ENCODE results near the gene OXNAD1. TPM values are rescaled to one million over a fixed set of nuclear protein-coding genes. Genes with fewer than 3 reads are reported as not detected.

Gene OXNAD1
- total RNA-seq, 1 donor from 2014 or later: 17.6 TPM

DNA sequence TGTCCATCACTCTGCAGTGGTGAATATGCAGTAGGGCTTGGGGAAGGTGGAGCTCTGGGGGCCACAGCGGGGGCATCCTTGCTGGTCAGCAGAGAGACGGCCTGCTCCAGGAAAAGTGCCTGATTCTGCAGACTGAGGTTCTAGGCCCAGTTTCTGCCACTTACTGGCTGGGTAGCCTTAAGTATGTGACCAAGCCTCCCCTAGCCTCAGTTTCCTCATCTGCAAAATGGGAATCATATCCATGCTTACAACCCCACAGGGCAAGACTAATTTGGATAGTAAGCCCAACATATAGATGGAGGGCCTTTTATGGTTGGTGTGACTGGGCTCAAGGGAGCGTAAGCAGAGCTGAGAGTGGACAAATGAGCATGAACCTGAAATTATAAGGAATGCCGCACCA lies 60.8 kb downstream of the OXNAD1 start:
- no peak for FAIRE-seq
- peaks cover 3% of the 10 kb centered on the region for H3K36me3 ChIP-seq (ENCODE audit: control insufficient read depth, insufficient read depth, low read length)
- H3K4me3 ChIP-seq (ENCODE audit: low read depth, low read length): no peak overlapping the region
- DNase-seq (ENCODE audit: low read depth): no peak
- no peaks in the 10 kb centered on the region for H3K27me3 ChIP-seq (ENCODE audit: control insufficient read depth, insufficient read depth, low read length)
- TF ChIP-seq, protein P1, sequence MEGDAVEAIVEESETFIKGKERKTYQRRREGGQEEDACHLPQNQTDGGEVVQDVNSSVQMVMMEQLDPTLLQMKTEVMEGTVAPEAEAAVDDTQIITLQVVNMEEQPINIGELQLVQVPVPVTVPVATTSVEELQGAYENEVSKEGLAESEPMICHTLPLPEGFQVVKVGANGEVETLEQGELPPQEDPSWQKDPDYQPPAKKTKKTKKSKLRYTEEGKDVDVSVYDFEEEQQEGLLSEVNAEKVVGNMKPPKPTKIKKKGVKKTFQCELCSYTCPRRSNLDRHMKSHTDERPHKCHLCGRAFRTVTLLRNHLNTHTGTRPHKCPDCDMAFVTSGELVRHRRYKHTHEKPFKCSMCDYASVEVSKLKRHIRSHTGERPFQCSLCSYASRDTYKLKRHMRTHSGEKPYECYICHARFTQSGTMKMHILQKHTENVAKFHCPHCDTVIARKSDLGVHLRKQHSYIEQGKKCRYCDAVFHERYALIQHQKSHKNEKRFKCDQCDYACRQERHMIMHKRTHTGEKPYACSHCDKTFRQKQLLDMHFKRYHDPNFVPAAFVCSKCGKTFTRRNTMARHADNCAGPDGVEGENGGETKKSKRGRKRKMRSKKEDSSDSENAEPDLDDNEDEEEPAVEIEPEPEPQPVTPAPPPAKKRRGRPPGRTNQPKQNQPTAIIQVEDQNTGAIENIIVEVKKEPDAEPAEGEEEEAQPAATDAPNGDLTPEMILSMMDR (IDR thresholded peaks at IDR 0.05; ENCODE audit: insufficient read depth, low read length, severe bottlenecking): no peak

DNA sequence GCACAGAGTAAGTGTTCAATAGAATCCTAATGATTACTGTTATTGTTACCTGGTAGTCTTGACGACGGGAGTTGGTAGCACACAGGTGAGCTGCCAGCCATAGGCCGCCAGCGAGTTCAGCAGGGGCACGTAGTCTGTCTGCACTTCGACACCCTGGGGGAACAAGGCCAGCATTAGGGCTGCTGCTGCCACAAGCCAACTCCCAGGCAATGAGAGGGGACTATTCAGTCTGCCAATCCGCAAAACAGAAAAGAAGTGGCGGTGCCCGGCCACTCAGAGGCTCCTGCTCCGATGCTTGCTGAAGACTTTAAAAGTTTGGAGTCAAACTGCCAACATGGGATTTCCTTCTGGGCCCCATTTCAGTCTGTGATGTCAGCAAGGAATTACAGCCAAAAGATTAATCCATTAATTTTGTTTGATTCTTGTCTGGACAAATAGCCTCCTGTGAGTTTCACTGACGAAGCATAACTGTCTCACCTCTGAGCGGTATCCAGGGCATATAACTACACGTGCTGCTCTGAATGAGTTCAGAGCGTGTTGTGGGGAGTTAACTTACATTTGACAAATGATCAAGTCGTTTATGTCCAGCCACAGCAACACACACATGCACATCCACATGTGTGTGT lies 61.8 kb downstream of the OXNAD1 start:
- no peak for FAIRE-seq
- Histone ChIP-seq H3K36me3 (ENCODE audit: control insufficient read depth, insufficient read depth, low read length) (peaks cover 3% of the 10 kb centered on the region), H3K27me3 (ENCODE audit: control insufficient read depth, insufficient read depth, low read length) (no peaks in the 10 kb centered on the region), H3K4me3 (ENCODE audit: low read depth, low read length) (no peak overlapping the region)
- DNase-seq (ENCODE audit: low read depth): peak; percentile 39
- TF ChIP-seq, protein P1 (IDR thresholded peaks at IDR 0.05; ENCODE audit: insufficient read depth, low read length, severe bottlenecking): no peak

DNA sequence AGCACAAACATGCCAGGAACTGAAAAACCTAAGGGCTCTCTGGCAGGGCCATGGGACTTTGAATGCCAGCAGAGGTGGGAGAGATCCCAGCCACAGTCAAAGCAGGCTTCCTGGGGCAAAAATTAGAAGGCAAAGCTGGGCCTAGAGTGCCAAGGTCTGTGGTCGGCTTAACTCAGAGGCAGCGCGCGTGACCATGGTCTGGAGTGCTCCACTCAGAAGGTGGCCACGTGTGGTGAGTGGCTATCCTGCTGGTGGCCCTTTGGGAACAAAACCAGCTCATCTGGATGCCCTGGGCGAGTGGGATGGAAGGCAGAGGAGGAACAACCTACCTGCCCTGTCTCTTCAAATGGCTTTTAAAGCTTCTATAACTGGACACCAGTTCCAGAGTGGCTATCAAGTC lies 63.1 kb downstream of the OXNAD1 start:
- TF ChIP-seq, protein P1 (IDR thresholded peaks at IDR 0.05; ENCODE audit: insufficient read depth, low read length, severe bottlenecking): no peak
- DNase-seq (ENCODE audit: low read depth) (no peak), FAIRE-seq (no peak)
- Histone ChIP-seq H3K4me3 (ENCODE audit: low read depth, low read length) (no peak overlapping the region), H3K27me3 (ENCODE audit: control insufficient read depth, insufficient read depth, low read length) (no peaks in the 10 kb centered on the region), H3K36me3 (ENCODE audit: control insufficient read depth, insufficient read depth, low read length) (peaks cover 3% of the 10 kb centered on the region)

DNA sequence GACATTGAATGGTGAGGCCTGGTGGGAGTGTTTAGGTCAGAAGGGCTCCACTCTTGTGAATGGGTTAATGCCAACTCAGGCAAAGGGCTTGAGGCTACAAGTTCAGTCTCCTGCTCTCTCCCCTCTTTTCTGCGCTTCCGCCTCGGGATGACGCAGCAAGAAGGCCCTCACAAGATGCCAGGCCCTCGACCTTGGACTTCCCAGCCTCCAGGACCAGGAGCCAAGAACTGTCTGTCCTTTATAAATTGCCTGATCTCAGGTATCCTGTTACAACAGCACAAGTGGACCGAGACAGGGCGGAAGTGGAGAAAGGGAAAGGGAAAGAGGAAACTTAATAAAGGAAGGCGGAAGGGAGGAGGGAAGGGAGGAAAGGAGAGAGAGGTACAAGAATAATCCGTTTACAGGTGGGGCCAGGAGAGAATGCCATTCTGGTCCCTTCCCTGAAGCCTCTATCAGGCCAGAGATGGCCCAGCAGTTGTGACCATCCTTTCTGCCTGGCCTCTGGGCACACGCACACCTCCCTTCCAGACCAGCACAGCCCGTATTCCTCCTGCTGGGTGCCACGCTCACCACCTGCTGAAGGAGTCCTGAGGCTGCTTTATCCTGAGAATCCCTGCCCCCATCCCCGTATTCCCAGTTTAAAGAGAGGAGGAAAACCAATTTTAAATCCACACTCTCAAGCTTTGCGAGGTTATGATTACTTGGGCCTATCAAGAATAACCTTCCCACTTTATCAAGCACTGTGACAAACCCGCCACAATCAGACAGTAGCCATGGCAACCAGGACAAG lies 64.2 kb downstream of the OXNAD1 start:
- peaks cover 3% of the 10 kb centered on the region for H3K36me3 ChIP-seq (ENCODE audit: control insufficient read depth, insufficient read depth, low read length)
- H3K4me3 ChIP-seq (ENCODE audit: low read depth, low read length): no peak overlapping the region
- no peak for DNase-seq (ENCODE audit: low read depth)
- no peaks in the 10 kb centered on the region for H3K27me3 ChIP-seq (ENCODE audit: control insufficient read depth, insufficient read depth, low read length)
- TF ChIP-seq, protein P1 (IDR thresholded peaks at IDR 0.05; ENCODE audit: insufficient read depth, low read length, severe bottlenecking): no peak
- no peak for FAIRE-seq

DNA sequence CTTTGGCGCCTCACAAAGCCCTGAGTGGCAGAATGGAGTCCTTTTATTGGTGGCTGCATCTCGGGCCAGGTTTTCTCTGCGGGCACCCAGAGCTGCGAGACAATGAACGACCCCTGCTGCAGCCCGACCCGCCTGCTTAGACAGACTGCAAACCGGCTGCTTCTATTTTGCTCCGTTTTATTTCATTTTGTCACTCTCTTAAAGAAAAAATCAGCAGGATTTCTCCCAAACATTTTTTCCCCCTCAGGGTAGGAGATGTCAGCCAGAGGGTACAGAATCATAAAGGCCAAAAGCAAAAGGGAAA lies 64.8 kb downstream of the OXNAD1 start:
- FAIRE-seq: no peak
- H3K36me3 ChIP-seq (ENCODE audit: control insufficient read depth, insufficient read depth, low read length): peaks cover 3% of the 10 kb centered on the region
- TF ChIP-seq, protein P1 (IDR thresholded peaks at IDR 0.05; ENCODE audit: insufficient read depth, low read length, severe bottlenecking): no peak

More for the DNA sequence above, 64.8 kb downstream of the OXNAD1 start:
- DNase-seq (ENCODE audit: low read depth): no peak
- Histone ChIP-seq H3K27me3 (ENCODE audit: control insufficient read depth, insufficient read depth, low read length) (no peaks in the 10 kb centered on the region), H3K4me3 (ENCODE audit: low read depth, low read length) (no peak overlapping the region)
